ENCODE data around the gene NES. TPM values are rescaled to one million over a fixed set of nuclear protein-coding genes. Genes with fewer than 3 reads are reported as not detected.

NES gene
- total RNA-seq, 1 donor from 2014 or later, result 56.8 TPM

DNA sequence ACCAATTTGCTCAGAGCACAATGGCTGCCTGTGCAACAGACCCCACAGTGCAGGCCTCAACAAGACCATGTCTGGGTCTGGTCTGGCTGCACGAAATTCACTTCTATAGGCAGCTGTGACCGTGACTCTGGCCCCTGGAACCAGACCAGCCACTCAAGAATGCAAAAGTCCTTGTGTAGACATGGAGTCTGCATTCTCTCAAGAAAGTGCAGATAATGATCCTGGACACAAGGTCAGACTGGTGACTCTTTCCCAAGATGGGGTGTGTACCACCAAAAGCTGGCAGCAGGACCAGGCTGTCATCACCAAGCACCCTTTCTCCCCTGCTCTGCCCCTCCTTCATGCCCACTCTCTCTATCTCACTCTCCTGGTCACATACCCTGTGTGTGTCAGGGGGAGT lies 43.9 kb upstream of the NES start:
- peaks cover 28% of the 10 kb centered on the region for H3K36me3 Mint-ChIP-seq
- DNase-seq (ENCODE audit: low spot score in 2 of 2, unreplicated experiment in 2 of 2), result no peak
- no peaks in the 10 kb centered on the region for H3K27me3 Mint-ChIP-seq (ENCODE audit: low read depth)
- H3K27ac Mint-ChIP-seq, result peak overlapping the region; percentile 64
- H3K9me3 Mint-ChIP-seq, result no peaks in the 10 kb centered on the region
- peaks cover 7% of the 10 kb centered on the region for H3K4me1 Mint-ChIP-seq
- no peak overlapping the region for H3K4me3 Mint-ChIP-seq
- TF ChIP-seq, protein P1, sequence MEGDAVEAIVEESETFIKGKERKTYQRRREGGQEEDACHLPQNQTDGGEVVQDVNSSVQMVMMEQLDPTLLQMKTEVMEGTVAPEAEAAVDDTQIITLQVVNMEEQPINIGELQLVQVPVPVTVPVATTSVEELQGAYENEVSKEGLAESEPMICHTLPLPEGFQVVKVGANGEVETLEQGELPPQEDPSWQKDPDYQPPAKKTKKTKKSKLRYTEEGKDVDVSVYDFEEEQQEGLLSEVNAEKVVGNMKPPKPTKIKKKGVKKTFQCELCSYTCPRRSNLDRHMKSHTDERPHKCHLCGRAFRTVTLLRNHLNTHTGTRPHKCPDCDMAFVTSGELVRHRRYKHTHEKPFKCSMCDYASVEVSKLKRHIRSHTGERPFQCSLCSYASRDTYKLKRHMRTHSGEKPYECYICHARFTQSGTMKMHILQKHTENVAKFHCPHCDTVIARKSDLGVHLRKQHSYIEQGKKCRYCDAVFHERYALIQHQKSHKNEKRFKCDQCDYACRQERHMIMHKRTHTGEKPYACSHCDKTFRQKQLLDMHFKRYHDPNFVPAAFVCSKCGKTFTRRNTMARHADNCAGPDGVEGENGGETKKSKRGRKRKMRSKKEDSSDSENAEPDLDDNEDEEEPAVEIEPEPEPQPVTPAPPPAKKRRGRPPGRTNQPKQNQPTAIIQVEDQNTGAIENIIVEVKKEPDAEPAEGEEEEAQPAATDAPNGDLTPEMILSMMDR (IDR thresholded peaks at IDR 0.05; ENCODE audit: unreplicated experiment), result no peak

DNA sequence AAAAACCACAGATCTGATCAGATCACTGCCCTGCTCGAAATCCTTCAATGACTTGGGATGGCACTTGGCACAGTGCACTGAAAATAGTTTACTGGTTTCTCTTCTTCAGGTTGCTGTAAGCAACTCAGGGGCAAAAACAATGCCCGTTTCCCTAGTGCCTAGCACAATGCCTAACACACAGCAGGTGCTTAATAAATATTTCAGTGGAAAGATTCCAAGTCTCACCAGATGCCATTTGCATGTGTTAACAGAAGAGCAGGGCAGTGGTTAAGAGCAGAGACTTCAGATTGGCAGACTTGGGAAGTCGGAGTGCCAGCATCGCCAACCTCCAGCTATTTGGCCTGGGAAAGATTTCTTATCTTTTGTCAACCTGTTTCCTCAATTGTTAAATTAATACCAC lies 40.1 kb upstream of the NES start:
- Mint-ChIP-seq H3K9me3 (no peaks in the 10 kb centered on the region), H3K27me3 (ENCODE audit: low read depth) (no peaks in the 10 kb centered on the region), H3K4me3 (no peak overlapping the region), H3K4me1 (peaks cover 18% of the 10 kb centered on the region), H3K36me3 (peaks cover 22% of the 10 kb centered on the region), H3K27ac (no peak overlapping the region)
- no peak for DNase-seq (ENCODE audit: low spot score in 2 of 2, unreplicated experiment in 2 of 2)
- TF ChIP-seq, protein P1 (IDR thresholded peaks at IDR 0.05; ENCODE audit: unreplicated experiment), result no peak

DNA sequence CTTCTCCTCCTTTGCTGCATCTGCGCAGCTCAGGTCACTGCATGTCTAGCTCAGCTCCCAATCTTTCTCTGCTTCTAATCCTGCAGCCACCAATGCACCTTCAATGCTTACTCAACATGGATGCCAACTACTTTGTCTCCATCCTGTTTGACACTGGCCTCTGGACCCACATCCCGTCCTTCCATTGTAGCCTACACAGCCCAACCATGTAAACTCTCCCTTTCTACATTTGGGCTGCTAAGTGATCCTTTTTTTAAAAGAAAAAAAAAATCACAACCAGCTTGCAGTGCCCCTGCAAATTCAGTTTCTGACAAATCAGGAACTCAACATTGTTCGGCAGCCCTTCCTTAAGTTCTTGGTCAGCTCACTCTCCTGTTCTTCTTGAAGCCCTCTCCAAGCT lies 37.6 kb upstream of the NES start:
- DNase-seq (ENCODE audit: low spot score in 2 of 2, unreplicated experiment in 2 of 2), result no peak
- no peaks in the 10 kb centered on the region for H3K9me3 Mint-ChIP-seq
- peaks cover 15% of the 10 kb centered on the region for H3K36me3 Mint-ChIP-seq
- H3K27me3 Mint-ChIP-seq (ENCODE audit: low read depth), result no peaks in the 10 kb centered on the region
- TF ChIP-seq, protein P1 (IDR thresholded peaks at IDR 0.05; ENCODE audit: unreplicated experiment), result no peak
- peak overlapping the region; percentile 41 for H3K27ac Mint-ChIP-seq
- peaks cover 41% of the 10 kb centered on the region for H3K4me1 Mint-ChIP-seq
- no peak overlapping the region for H3K4me3 Mint-ChIP-seq

DNA sequence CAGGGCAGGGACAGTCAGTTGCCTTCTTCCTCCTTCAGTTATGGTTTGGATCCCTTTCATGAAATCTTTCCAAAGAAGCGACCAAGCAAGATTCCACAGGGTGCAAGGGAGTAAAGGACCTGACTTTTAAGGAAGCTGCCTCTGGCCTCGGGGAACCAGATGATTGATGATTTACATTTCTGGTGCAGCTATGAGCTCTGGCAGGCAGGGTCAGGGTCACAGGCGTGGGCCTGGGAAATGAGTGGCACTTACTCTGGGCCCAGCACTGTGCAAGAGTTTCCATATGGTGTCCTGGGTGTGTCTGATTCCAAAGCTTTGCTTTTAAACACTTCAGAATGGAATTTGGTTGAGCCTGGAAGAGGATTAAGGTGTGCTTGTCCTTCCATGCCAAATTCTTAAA lies 35.4 kb upstream of the NES start:
- H3K27me3 Mint-ChIP-seq (ENCODE audit: low read depth), result no peaks in the 10 kb centered on the region
- H3K27ac Mint-ChIP-seq, result peak overlapping the region; percentile 96

DNA sequence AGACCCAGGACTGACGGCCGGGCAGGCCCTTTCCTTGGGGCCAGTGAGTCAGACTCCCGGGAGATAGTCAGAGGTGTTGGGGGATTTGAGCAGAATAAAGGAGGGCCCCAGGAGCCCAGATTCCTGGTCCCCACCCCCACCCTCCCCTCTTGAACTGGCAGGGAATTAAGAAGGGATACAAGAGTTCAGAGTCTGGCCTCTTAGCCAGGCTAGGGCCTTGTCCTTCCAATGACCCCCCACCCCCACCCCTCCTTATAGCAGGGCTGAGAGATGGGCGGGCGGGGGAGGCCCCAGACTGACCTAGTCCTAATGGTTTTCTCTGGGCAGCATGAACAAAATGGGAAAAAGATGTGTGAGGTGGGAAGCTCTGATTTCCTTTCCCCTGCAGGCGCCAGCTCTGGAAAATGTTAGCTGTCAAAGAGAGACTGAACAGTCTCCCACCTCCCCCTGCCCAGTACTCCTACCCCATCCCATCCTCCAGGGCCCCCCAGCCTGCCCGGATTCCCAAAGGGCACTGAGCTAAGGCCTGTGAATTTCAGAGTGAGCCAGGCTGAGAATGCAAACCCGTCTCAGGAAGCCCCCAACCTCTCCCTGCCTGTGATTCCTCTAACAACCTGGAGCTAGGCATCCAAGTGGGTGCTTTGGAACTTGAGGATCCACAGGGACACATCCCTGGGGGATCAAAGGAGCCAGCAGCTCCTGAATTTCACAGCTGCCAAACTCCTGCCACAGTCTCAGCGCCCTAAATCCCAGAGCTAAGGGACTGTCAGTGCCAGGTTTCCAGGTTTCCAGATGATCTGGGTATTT lies 34.0 kb upstream of the NES start:
- DNase-seq (ENCODE audit: low spot score in 2 of 2, unreplicated experiment in 2 of 2), result no peak
- TF ChIP-seq, protein P1 (IDR thresholded peaks at IDR 0.05; ENCODE audit: unreplicated experiment), result no peak
- H3K4me1 Mint-ChIP-seq, result peaks cover 75% of the 10 kb centered on the region
- H3K4me3 Mint-ChIP-seq, result peak overlapping the region; percentile 47
- H3K27me3 Mint-ChIP-seq (ENCODE audit: low read depth), result no peaks in the 10 kb centered on the region
- H3K9me3 Mint-ChIP-seq, result no peaks in the 10 kb centered on the region
- H3K36me3 Mint-ChIP-seq, result peaks cover 9% of the 10 kb centered on the region
- H3K27ac Mint-ChIP-seq, result peak overlapping the region; percentile 96

More for the DNA sequence above, 35.4 kb upstream of the NES start:
- H3K4me1 Mint-ChIP-seq, result peaks cover 63% of the 10 kb centered on the region
- no peaks in the 10 kb centered on the region for H3K9me3 Mint-ChIP-seq
- no peak overlapping the region for H3K4me3 Mint-ChIP-seq
- TF ChIP-seq, protein P1 (IDR thresholded peaks at IDR 0.05; ENCODE audit: unreplicated experiment), result no peak
- DNase-seq (ENCODE audit: low spot score in 2 of 2, unreplicated experiment in 2 of 2), result no peak
- H3K36me3 Mint-ChIP-seq, result peaks cover 15% of the 10 kb centered on the region

Measured in mesothelial cell of epicardium (in vitro differentiated cells).